ENCODE results near the gene PTGES.
"Not testable (repeated sequence)": the region's sequence is repeated elsewhere in the genome, so short reads cannot be mapped to it uniquely, and the experiment has no call there.

The PTGES gene

GRCh38 chr9:129776938-129777768 is 24.3 kb upstream of the PTGES start:
- FAIRE-seq (no peak), DNase-seq (ENCODE audit: insufficient read length, low spot score) (no peak)
- TF ChIP-seq CTCF (IDR thresholded peaks at IDR 0.05; ENCODE audit: insufficient read depth, missing control alignments), result no peak

GRCh38 chr9:129776566-129776937 is 23.7 kb upstream of the PTGES start:
- no peak for TF ChIP-seq CTCF (IDR thresholded peaks at IDR 0.05; ENCODE audit: insufficient read depth, missing control alignments)
- no peak for FAIRE-seq
- DNase-seq (ENCODE audit: insufficient read length, low spot score), result no peak

GRCh38 chr9:129776096-129776495 is 23.3 kb upstream of the PTGES start:
- DNase-seq (ENCODE audit: insufficient read length, low spot score); FAIRE-seq: not testable (repeated sequence)

GRCh38 chr9:129775448-129775798 is 22.6 kb upstream of the PTGES start:
- DNase-seq (ENCODE audit: insufficient read length, low spot score) (no peak), FAIRE-seq (no peak)
- TF ChIP-seq CTCF (IDR thresholded peaks at IDR 0.05; ENCODE audit: insufficient read depth, missing control alignments), result no peak

GRCh38 chr9:129774791-129775447 is 22.1 kb upstream of the PTGES start:
- no peak for FAIRE-seq
- DNase-seq (ENCODE audit: insufficient read length, low spot score), result no peak

GRCh38 chr9:129773262-129774048 is 20.6 kb upstream of the PTGES start:
- FAIRE-seq (no peak), DNase-seq (ENCODE audit: insufficient read length, low spot score) (no peak)

More at GRCh38 chr9:129774791-129775447, 22.1 kb upstream of the PTGES start:
- no peak for TF ChIP-seq CTCF (IDR thresholded peaks at IDR 0.05; ENCODE audit: insufficient read depth, missing control alignments)

More at GRCh38 chr9:129773262-129774048, 20.6 kb upstream of the PTGES start:
- TF ChIP-seq CTCF (IDR thresholded peaks at IDR 0.05; ENCODE audit: insufficient read depth, missing control alignments), result no peak
